GM12892 (cell line): ENCODE data around the gene DHRS7B.

Experiments
- DNase-seq: peaks from one replicate; pipeline ENCODE4 v3.0.0; 2011; ENCODE audit not compliant: insufficient read length
- FAIRE-seq: peaks from 2 replicates; lab custom pipeline; 2011; peaks lifted over from hg19 to GRCh38; lab: Jason Lieb, UNC
- POLR2A ChIP-seq: IDR thresholded peaks from 2 replicates; pipeline ENCODE4 v1.6.1; 2011; ENCODE audit warnings: low read depth, low read length, control low read depth
- POLR2AphosphoS5 ChIP-seq: IDR thresholded peaks from 2 replicates; pipeline ENCODE4 v1.6.1; 2011; ENCODE audit warnings: low read depth, low read length, control low read depth
- TAF1 ChIP-seq: IDR thresholded peaks from 2 replicates; pipeline ENCODE4 v1.6.1; 2011; ENCODE audit warnings: low read depth, mild to moderate bottlenecking, control low read depth, low read length, borderline replicate concordance

DHRS7B gene

GRCh38 chr17:21202512-21202911 is 75.7 kb downstream of the DHRS7B start:
- DNase-seq = no peak
- no peak for TF ChIP-seq POLR2AphosphoS5
- TF ChIP-seq POLR2A = no peak
- TF ChIP-seq TAF1 = no peak
- no peak for FAIRE-seq

GRCh38 chr17:21204935-21205334 is 78.2 kb downstream of the DHRS7B start:
- TF ChIP-seq POLR2A (no peak), POLR2AphosphoS5 (no peak), TAF1 (no peak)
- FAIRE-seq = no peak
- DNase-seq = no peak

GRCh38 chr17:21208352-21208751 is 81.6 kb downstream of the DHRS7B start:
- DNase-seq (no peak), FAIRE-seq (no peak)

DNA sequence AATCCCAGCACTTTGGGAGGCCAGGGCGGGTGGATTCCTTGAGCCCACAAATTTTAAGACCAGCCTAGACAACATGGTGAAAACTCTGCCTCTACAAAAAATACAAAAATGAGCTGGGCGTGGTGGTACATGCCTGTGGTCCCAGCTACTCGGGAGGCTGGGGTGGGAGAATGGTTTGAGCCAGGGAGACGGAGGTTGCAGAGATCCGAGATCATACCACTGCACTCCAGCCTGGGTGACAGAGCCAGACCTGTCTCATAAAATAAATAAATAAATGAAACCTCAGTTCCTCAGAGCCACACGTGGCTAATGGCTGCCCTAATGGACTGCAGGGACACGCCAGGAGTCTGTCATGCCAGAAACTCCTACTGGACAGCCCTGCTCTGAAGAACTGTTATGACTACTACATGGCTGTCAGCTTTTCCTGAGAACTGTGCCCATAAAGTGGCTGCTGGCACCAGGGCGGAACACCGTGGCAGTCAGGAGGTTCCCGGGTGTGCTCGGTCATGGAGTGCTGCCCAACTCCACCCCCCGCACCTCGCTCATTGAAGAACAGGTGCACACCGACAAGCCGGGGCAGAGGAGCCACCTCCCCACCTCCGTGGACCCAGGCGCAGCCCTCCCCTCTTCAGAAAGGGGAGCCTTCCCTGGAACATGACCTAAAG is 82.9 kb downstream of the DHRS7B start:
- TF ChIP-seq TAF1 (no peak), POLR2A (no peak), POLR2AphosphoS5 (no peak)
- no peak for FAIRE-seq
- DNase-seq = no peak

More at GRCh38 chr17:21208352-21208751, 81.6 kb downstream of the DHRS7B start:
- TF ChIP-seq TAF1 = no peak
- TF ChIP-seq POLR2A = no peak
- no peak for TF ChIP-seq POLR2AphosphoS5

- no peak for FAIRE-seq
- no peak for TF ChIP-seq TAF1
- no peak for TF ChIP-seq POLR2A
- TF ChIP-seq POLR2AphosphoS5 = no peak
- DNase-seq = no peak
Measured at GRCh38 chr17:21210411-21211076, 83.8 kb downstream of the DHRS7B start.

- FAIRE-seq = peak; percentile 27
- no peak for DNase-seq
- TF ChIP-seq POLR2AphosphoS5 = no peak
- TF ChIP-seq TAF1 = no peak
- no peak for TF ChIP-seq POLR2A
Measured at GRCh38 chr17:21211825-21212479, 85.2 kb downstream of the DHRS7B start.

GRCh38 chr17:21212826-21213637 is 86.3 kb downstream of the DHRS7B start:
- DNase-seq (no peak), FAIRE-seq (peak; percentile 44)
- TF ChIP-seq POLR2AphosphoS5 (no peak), TAF1 (no peak), POLR2A (no peak)

DNA sequence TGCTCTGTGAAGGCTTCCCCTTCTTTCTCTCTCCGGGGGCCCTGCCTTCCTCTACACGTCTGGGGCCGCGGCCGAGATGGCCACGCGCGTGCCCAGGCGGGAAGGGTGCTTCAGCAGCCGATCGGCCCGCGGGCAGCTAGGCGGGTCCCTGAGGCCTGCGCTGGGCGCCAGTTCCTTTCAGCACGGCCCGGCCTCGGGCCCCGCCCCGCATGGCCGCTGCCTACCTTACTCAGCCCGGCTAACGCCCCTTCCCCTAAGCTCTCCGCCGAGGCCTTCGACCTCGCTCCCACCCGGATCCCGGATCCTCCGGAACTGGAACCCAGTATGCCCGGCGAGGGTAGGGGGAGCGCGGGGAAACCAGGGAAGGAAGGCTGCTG is 86.9 kb downstream of the DHRS7B start:
- DNase-seq = no peak
- TF ChIP-seq POLR2A (no peak), POLR2AphosphoS5 (no peak), TAF1 (no peak)
- no peak for FAIRE-seq

DNA sequence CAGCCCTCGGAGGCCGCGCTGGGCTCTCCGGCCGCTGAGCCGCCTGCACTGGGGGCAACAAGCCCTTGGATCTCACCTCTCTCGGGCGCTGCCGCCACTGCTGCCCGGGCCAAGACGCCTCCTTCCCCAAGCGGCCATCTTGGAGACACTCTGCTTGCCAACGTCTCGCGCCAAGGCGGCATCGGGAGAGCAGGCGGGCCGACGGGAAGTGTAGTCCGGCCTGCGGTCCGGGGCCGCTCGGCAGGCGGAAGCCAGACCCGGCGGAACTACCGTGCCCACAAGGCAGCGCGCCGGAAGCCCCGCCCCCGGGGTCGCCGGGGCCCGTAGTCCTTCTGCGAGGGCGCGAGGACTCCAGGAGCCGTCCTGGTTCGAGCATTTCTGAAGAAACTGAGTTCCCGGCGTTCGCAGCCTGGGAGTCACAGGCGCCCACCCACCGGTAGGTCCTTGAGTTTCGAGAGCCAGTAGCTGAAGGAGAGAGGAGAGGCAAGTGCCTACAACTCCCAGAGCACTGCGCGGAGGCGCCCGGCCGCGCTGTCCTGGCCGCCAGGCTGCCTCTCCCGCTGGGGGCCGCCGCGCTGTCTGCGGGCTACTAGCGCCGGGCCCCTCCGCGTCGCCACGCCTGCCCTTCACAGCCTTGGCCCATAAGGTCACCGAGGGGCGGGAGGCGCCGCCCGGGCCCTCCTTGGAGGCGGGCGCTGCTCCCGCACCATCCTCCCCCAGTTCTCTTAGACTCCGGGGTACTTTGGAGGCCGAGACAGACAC is 87.4 kb downstream of the DHRS7B start, which contains the start of gene TMEM11:
Gene TMEM11, minus strand, starts transcription at position 147 of the 762 bp plus-strand sequence. Its CDS starts 9 bp downstream, at position 138.
- DNase-seq (peak; percentile 97), FAIRE-seq (peak; percentile 98)
- peak; percentile 96 for TF ChIP-seq TAF1
- peak; percentile 89 for TF ChIP-seq POLR2A
- peak; percentile 77 for TF ChIP-seq POLR2AphosphoS5
